Measurements from ENCODE around the gene SH3D19.
"Not testable (repeated sequence)": the region's sequence is repeated elsewhere in the genome, so short reads cannot be mapped to it uniquely, and the experiment has no call there.

The SH3D19 gene

GRCh38 chr4:151143811-151144210, 181.6 kb downstream of the SH3D19 start:
- no peak for FAIRE-seq

- no peak for FAIRE-seq
Observed at GRCh38 chr4:151143162-151143561, 182.2 kb downstream of the SH3D19 start.

DNA sequence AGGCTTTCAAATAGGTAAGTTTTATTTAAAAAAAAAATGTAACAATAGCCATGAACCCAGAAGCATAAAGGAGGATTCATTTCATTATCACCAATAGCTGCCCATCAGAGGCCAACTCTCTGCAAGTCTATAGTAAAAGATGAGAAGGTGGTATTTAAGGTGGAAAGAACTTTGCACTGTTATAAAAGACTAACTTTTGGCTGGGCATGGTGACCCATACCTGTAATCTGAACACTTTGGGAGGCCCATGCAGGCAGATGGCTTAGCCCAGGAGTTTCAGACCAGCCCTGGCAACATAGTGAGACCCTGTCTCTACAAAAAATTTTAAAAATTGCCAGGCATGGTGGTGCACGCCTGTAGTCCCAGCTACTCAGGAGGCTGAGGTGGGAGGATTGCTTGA, 182.6 kb downstream of the SH3D19 start:
- FAIRE-seq, result no peak

- no peak for FAIRE-seq
Observed at GRCh38 chr4:151139814-151140213, 185.6 kb downstream of the SH3D19 start.

- not testable (repeated sequence) for FAIRE-seq
Observed at GRCh38 chr4:151136048-151136447, 189.4 kb downstream of the SH3D19 start.

DNA sequence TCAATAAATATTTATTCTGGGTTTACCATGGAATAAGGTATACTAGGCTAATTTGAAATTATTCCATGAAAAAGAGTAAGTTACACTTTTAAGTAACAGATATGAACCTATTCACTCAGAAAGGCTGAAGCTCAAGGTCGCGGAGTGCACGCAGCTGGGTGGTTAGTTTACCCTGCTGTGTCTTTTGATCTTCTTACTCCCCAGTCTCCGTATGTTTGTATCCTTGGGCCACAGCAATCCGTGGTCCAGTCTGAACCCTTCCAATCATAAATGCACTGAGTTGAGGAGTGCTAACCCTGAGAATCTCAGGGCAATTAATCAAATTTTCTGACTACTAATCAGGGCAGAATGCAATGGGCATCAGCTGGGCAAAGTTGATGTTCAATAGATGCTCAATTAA, 192.1 kb downstream of the SH3D19 start:
- no peak for FAIRE-seq

GRCh38 chr4:151129796-151130195, 195.6 kb downstream of the SH3D19 start:
- no peak for FAIRE-seq

DNA sequence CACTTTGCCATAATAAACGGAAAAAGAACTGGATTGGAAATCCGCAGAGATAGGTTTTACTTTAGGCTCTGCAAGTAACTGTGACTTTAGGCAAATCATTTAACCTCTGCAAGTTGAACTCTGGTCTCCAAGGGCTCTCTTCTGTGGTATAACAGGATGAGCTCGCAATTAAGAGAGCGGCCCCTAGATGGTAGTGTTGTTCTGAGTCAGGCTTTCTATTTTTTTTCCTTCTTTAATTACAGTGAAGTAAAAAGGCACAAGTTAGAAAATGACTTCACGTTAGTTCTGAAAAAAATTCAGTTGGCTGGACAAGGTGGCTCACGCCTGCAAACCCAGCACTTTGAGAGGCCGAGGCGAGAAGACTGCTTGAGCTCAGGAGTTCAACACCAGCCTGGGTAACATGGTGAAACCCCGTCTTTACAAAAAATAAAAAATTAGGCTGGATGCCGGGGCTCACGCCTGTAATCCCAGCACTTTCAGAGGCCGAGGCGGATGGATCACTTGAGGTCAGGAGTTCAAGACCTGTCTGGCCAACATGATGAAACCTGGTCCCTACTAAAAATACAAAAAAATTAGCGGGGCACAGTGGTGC, 207.9 kb downstream of the SH3D19 start:
- FAIRE-seq, result peak; percentile 92

- no peak for FAIRE-seq
Observed at GRCh38 chr4:151114986-151115385, 210.4 kb downstream of the SH3D19 start.

- FAIRE-seq, result no peak
Observed at GRCh38 chr4:151114338-151114737, 211.1 kb downstream of the SH3D19 start.

DNA sequence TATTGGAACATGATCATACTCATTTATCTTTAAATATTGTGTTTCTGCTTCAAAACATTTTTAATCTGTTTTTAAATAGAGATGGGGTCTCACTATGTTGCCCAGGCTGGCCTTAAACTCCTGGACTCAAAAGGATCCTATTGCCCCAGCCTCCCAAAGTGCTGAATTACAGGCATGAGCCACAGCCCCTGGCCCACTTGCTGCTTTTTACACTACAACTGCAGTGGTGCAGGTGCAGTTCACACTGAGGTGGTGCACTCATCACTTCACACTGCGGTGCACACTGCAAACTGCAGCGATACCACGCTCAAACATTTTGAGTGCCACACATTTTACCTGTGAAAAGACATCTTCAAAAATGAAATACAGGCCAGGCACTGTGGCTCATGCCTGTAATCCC, 215.2 kb downstream of the SH3D19 start:
- FAIRE-seq, result no peak

DNA sequence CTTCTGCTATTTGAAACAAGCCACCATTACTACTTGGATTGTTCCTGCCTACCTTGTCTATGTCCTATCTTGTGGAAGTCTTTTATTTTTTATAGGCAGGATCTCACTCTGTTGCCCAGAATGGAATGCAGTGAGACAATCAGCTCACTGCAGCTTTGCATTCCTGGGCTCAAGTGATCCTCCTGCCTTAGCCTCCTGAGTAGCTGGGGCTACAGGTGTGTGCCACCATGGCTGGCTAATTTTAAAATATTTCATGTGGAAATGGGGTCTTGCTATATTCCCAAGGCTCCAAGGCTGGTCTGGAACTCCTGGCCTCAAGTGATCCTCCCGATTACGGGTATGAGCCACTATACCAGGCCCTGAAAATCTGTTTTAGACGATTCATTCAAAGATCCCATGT, 218.3 kb downstream of the SH3D19 start:
- no peak for FAIRE-seq

GRCh38 chr4:151105454-151106032, 219.9 kb downstream of the SH3D19 start:
- FAIRE-seq, result no peak

GRCh38 chr4:151104621-151105020, 220.8 kb downstream of the SH3D19 start:
- FAIRE-seq, result no peak

GRCh38 chr4:151103758-151104157, 221.6 kb downstream of the SH3D19 start:
- no peak for FAIRE-seq

DNA sequence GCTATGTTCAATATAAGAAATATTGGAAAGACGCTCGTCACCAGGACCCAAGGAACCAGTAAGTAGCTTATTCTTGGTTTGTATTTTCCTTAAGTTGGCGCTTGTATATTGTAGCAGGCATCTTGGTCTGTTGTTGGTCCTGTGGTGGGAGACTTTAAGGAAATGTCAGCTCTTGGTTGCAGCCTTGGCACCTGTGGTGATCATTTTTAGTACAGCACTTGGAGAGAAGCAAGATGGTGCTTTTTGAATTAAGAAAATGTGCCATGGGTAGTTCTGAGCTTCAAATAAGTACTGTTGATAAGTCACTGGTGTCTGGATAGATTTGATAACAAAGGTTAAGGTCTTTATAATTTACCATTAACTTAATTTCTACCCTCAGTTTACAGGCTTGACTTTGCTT, 224.9 kb downstream of the SH3D19 start:
- FAIRE-seq, result no peak

DNA sequence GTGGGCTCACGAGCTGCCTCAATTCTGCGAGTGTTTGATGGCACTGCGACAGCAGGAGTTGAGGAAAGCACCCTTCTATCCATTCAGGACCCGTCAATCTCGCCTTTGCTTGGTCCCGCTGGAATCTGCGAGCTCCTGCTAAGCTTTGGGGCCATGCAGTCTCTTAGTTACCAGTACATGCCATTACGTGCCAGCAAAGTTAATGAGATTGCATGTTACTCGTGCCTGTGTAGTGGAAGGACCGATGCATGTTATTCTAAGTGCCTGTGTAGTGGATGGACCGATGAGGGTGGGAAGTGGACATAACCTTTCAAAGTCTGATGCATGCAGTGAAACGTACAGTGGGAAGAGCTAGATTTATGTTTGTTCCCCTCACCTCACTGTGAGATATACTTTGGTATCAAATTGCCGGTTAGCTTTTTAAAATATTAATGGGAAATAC, 225.4 kb downstream of the SH3D19 start:
- no peak for FAIRE-seq

DNA sequence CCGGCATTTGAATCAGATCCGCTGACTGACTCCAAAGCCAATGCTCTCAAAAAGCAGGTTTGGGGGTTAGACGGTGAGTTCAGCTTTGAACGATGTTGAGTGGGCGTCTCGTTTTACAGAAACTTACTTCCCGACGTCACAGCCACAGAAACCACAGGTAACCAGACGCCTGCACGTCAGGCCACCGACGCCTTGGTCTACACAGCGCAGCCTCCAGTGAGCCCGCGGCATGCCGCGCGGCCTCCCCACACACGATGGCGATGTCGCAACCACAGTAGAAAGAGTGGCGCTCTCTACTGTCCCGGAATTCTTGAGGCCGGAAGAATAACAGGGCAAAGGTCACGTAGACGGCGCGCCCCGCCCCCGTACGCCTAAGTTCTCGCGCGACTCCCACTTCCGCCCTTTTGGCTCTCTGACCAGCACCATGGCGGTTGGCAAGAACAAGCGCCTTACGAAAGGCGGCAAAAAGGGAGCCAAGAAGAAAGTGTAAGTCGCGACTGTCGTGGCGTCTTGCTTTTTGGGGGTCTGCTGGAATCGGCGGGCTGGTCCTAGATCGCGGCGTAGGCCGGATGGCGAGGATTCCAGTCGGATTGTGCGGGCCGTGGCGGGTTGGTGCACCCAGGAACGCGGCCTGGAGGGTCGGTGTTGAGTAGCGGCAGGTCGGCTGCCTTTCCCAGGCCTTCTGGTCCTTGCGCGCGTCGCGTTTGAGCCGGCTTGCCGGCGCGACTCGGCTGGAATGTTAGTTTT, 226.0 kb downstream of the SH3D19 start, which contains the start of gene RPS3A:
TSS of gene RPS3A (plus strand) at position 400 of the 747 bp plus-strand sequence. CDS start at position 425, 25 bp downstream.
- no peak for FAIRE-seq

- no peak for FAIRE-seq
Observed at GRCh38 chr4:151098979-151099228, 226.5 kb downstream of the SH3D19 start.

GRCh38 chr4:151097759-151098158, 227.6 kb downstream of the SH3D19 start:
- FAIRE-seq, result no peak

- FAIRE-seq, result no peak
Observed at GRCh38 chr4:151095142-151095541, 230.3 kb downstream of the SH3D19 start.

DNA sequence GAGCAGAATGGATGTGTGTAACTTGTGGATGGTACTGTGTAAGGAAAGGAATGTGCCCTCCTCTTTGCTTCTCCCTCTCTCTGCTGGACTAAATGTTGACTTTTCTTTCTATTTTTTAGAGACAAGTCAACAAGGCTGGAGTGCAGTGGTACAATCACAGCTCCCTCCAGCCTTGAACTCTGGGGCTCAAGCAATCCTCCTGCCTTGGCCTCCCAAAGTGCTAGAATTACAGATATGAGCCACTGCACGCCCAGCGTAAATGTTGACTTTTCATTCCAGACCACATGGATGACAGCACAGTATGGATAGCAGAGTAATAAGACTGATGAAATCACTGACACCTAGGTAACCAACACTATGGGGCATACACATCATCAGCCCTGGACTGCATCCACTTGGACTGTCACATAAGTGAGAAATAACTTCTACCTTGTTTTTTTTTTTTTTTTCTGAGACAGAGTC, 231.1 kb downstream of the SH3D19 start:
- FAIRE-seq, result no peak

GRCh38 chr4:151093203-151093602, 232.2 kb downstream of the SH3D19 start:
- FAIRE-seq, result no peak

DNA sequence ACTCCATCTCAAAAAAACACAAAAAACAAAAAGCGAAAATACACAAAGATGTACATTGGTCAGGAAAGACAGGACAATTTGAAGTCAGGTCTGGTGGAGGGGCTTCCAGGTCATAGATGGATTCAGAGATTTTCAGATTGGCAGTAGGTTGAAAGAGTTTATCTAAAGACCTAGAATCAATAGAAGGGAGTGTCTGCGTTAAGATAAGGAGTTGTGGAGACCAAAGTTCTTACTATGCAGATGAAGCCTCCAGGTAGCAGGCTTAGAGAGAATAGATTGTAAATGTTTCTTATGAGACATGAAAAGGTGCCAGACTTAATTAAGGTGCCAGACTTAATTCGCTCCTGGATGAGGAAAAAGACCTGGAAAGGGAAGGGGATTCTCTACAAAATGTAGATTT, 232.9 kb downstream of the SH3D19 start:
- FAIRE-seq, result no peak

All from islet of Langerhans (tissue), 1 donor.